T47D (cell line): ENCODE results near the gene PHF14.

Experiments
- DNase-seq, 2 experiments: peaks; one replicate each; pipeline versions ENCODE4 v3.0.0 to v3.0.0-alpha.2; 2011 to 2012; ENCODE audit warnings: low read depth in 1 of 2, low spot score in 1 of 2
- JUND ChIP-seq: IDR thresholded peaks from 2 replicates; pipeline ENCODE4 v1.6.1; 2012; ENCODE audit warnings: low read depth
- in situ Hi-C: cut with HindIII; loops from 2 replicates; pipeline ENCODE4 v1.10.0; 2016; ENCODE audit warnings: low sequenced_read_pairs, low pct_unique_long_range_greater_than_20kb

Gene PHF14

GRCh38 chr7:11021468-11021867 lies 47.8 kb downstream of the PHF14 start:
- in situ Hi-C loops: no loop called here
- TF ChIP-seq JUND: no peak
- DNase-seq: no peak

DNA sequence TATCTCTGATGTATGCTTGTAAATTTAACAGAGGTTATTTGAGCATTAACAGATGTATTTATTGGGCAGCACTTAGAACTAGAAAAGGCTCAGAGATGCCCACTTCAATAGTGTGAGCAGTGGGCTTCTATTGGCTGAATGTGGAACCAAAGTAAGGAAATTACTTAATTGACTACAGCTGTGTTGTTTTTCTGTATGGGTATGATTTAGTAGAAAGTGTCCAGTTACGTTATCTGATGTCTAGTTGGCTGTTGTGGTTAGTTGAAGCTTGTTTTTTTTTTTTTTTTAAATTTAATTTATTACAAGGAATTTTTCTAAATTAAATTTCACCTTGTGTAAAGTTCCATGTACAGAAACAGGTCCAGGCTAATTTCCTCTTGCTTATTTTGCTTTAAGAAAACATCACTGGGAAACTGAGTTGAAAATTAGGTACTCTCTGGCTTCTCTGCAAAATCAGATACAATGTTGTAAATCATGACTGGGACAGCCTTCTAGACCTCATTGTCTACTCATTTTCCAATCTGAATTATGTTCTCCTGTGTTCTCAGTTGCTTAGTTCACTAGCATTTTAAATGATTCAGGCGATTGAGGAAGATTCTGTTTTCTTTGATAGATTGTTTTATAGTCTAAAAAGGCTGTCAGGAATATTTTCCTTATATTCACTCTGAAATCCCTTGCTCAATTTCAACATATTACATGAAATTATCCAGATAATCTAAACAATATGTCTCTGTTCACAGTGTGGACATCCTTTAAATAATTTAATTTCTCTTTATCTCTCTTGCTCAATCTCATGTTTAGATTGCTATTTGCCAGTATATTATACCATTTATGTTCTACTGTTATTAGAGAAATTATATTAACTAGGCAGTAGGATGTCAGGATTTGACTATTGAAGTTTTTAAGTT lies 53.0 kb downstream of the PHF14 start:
- in situ Hi-C loops: no loop called here
- DNase-seq: no peak
- TF ChIP-seq JUND: no peak

- no peak for DNase-seq
- TF ChIP-seq JUND: no peak
Measured at GRCh38 chr7:11035661-11036060, 62.0 kb downstream of the PHF14 start.

GRCh38 chr7:11039974-11040373 lies 66.3 kb downstream of the PHF14 start:
- TF ChIP-seq JUND: no peak
- DNase-seq: no peak
- in situ Hi-C loops: no loop called here

More at GRCh38 chr7:11035661-11036060, 62.0 kb downstream of the PHF14 start:
- in situ Hi-C loops: no loop called here

GRCh38 chr7:11054033-11054432 lies 80.4 kb downstream of the PHF14 start:
- DNase-seq: no peak
- in situ Hi-C loops: no loop called here
- TF ChIP-seq JUND: no peak

- no peak for DNase-seq
- in situ Hi-C loops: no loop called here
- TF ChIP-seq JUND: no peak
Measured at GRCh38 chr7:11060893-11061292, 87.2 kb downstream of the PHF14 start.

DNA sequence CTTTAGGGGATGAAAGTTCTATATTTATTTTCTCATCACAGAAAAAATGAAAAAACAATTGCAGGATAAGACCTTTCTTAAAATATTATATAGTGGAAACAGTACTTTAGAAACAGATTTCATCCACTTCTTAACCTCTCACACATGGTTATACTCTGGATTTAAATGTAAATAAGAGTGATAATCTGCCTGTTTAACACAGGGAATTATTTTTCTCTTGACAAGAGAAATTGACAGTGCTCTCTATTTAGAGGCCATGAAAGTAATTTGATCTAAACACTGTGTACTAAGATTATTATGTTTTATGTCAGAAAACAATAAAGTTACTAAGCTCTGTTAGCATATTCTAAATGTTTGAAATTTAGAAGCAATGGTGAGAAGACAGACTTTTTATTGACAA lies 88.4 kb downstream of the PHF14 start:
- in situ Hi-C loops: no loop called here
- no peak for TF ChIP-seq JUND
- no peak for DNase-seq

GRCh38 chr7:11069591-11069990 lies 95.9 kb downstream of the PHF14 start:
- in situ Hi-C loops: no loop called here

GRCh38 chr7:11077816-11078215 lies 104.1 kb downstream of the PHF14 start:
- in situ Hi-C loops: no loop called here
- no peak for DNase-seq
- no peak for TF ChIP-seq JUND

More at GRCh38 chr7:11069591-11069990, 95.9 kb downstream of the PHF14 start:
- DNase-seq: no peak
- TF ChIP-seq JUND: no peak

DNA sequence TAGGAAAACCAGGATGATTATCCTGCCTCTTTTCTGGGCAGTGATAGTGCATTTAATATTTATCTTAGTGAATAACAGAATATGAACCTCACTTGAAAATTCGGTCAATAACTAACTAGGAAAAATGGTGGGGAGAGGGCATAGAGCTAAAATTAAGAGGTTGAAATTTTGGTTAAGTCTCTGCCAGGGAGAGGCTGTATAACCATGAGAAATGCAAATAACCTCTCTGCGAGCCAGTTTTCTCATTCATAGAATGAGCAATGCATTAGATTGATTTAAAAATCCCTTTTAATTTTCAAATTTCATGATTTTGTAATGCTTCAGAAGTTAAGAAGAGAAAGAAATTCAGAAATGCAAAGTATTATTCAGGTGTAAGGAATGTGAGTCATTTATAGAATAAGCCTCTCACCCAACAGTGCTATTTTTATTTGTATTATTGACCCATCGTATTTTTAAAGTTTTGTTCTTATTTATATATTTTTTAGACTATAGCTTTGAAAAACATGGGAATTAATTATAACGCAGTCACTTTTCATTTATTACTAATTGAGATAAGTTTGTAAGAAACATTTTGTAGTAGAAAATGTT lies 104.7 kb downstream of the PHF14 start:
- no peak for TF ChIP-seq JUND
- in situ Hi-C loops: no loop called here
- DNase-seq: no peak

DNA sequence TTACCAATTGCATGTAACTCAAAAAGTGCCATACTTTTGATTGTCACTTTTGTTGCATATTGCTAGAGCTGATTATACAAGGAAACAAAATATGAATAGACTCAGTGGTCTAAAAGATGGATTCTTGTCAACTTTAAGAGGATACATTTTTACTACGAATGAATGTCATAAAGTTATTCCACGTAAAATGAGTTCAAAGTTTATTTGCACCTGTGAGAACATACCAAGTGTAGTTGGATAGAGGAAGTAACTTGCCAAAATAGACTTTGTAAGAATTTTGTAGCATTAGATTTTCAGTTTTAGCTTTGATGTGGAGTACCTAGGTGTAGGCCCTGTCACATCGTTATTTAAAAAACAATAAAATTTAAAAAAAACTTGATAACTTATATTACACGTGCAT lies 106.2 kb downstream of the PHF14 start:
- no peak for TF ChIP-seq JUND
- in situ Hi-C loops: no loop called here
- DNase-seq: no peak

DNA sequence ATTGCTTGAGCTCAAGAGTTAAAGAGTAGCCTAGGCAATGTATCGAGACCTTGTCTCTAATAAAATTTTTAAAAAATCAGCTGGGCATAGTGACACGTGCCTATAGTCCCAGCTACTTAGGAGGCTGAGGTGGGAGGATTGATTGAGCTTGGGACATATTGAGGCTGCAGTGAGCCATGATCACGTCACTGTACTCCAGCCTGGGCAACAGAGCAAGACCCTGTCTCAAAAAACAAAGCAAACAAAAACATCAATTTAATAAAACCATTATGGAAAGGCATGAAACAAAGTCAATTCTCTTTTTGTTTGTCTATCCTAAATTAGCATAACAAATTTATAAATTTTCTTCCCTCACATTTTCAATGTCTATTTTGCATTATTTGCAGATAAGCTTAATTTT lies 108.4 kb downstream of the PHF14 start:
- DNase-seq: no peak
- no peak for TF ChIP-seq JUND
- in situ Hi-C loops: no loop called here

- TF ChIP-seq JUND: no peak
- DNase-seq: no peak
- in situ Hi-C loops: no loop called here
Measured at GRCh38 chr7:11082552-11083213, 109.0 kb downstream of the PHF14 start.
